NT2/D1 (cell line): ENCODE results near the gene PCDHGA6.

ENCODE experiments used
- SUZ12 ChIP-seq: IDR thresholded peaks from 2 replicates; pipeline ENCODE4 v1.6.1; 2011; ENCODE audit not compliant: insufficient read length, insufficient read depth; ENCODE audit errors: extremely low read depth
- YY1 ChIP-seq: IDR thresholded peaks from 2 replicates; pipeline ENCODE4 v1.6.1; 2011; ENCODE audit not compliant: insufficient read length, insufficient read depth
- ZNF274 ChIP-seq: IDR thresholded peaks from 2 replicates; pipeline ENCODE4 v1.6.1; 2011; ENCODE audit warnings: mild to moderate bottlenecking, low read depth, low read length

GRCh38 chr5:141369994-141370848 is 3.5 kb upstream of the PCDHGA6 start, which contains the start of gene PCDHGB3:
- TF ChIP-seq YY1: no peak
- TF ChIP-seq SUZ12: no peak
- no peak for TF ChIP-seq ZNF274
